Bronchial epithelial cell (primary cell): ENCODE measurements around the gene EML4. TPM values are rescaled to one million over a fixed set of nuclear protein-coding genes. Genes with fewer than 3 reads are reported as not detected.

Experiments
- DNase-seq: peaks from one replicate; pipeline ENCODE4 v3.0.0-alpha.2; 2010; ENCODE audit warnings: low read depth
- FAIRE-seq: peaks from 2 replicates; lab custom pipeline; 2011; peaks lifted over from hg19 to GRCh38; lab: Jason Lieb, UNC
- H3K27me3 ChIP-seq: 2 replicates; pipeline ENCODE4 v1.5.1; 2011; ENCODE audit warnings: low read length; ENCODE audit not compliant: control insufficient read depth, insufficient read depth
- H3K36me3 ChIP-seq: 2 replicates; pipeline ENCODE4 v1.5.1; 2011; ENCODE audit warnings: low read length; ENCODE audit not compliant: control insufficient read depth, insufficient read depth
- H3K4me3 ChIP-seq: 2 replicates; pipeline ENCODE4 v1.5.1; 2011; ENCODE audit warnings: mild to moderate bottlenecking, low read depth, low read length, control low read depth
- CTCF ChIP-seq: IDR thresholded peaks from 2 replicates; pipeline ENCODE4 v1.5.1; 2011; ENCODE audit warnings: mild to moderate bottlenecking, moderate library complexity, low read length, control low read depth, inconsistent platforms; ENCODE audit not compliant: insufficient read depth, severe bottlenecking
- total RNA-seq: library from RNA; depleted of rRNA; stranded (reverse); fragments of >200 nt; gene quantifications from 2 replicates; pipeline ENCODE4 v1.2.1, GENCODE V29; 2014

EML4 gene
- total RNA-seq, 1 donor from 2014 or later: 26.3 TPM

GRCh38 chr2:42161444-42161843 is 7.7 kb upstream of the EML4 start:
- no peak for TF ChIP-seq CTCF
- no peak for DNase-seq
- Histone ChIP-seq H3K36me3 (no peaks in the 10 kb centered on the region), H3K27me3 (no peaks in the 10 kb centered on the region), H3K4me3 (no peak overlapping the region)
- FAIRE-seq: no peak

GRCh38 chr2:42163444-42164045 is 5.6 kb upstream of the EML4 start:
- H3K27me3 ChIP-seq: no peaks in the 10 kb centered on the region
- no peaks in the 10 kb centered on the region for H3K36me3 ChIP-seq
- TF ChIP-seq CTCF: no peak
- DNase-seq: no peak
- no peak overlapping the region for H3K4me3 ChIP-seq
- FAIRE-seq: no peak

GRCh38 chr2:42164046-42164445 is 5.1 kb upstream of the EML4 start:
- Histone ChIP-seq H3K27me3 (no peaks in the 10 kb centered on the region), H3K36me3 (no peaks in the 10 kb centered on the region), H3K4me3 (no peak overlapping the region)
- TF ChIP-seq CTCF: no peak
- DNase-seq (no peak), FAIRE-seq (no peak)

GRCh38 chr2:42164971-42165370 is 4.2 kb upstream of the EML4 start:
- TF ChIP-seq CTCF: no peak
- no peaks in the 10 kb centered on the region for H3K36me3 ChIP-seq
- FAIRE-seq (no peak), DNase-seq (no peak)
- H3K4me3 ChIP-seq: no peak overlapping the region
- no peaks in the 10 kb centered on the region for H3K27me3 ChIP-seq

GRCh38 chr2:42167458-42167857 is 1.7 kb upstream of the EML4 start:
- no peak for DNase-seq
- no peak overlapping the region for H3K4me3 ChIP-seq
- no peaks in the 10 kb centered on the region for H3K27me3 ChIP-seq
- H3K36me3 ChIP-seq: no peaks in the 10 kb centered on the region
- no peak for TF ChIP-seq CTCF
- no peak for FAIRE-seq
